HEK293T (cell line): Measurements from ENCODE around the gene IL17REL.

ENCODE experiments used
- FOXA1 ChIP-seq: fragments of 450-650 bp; IDR thresholded peaks from 2 replicates; pipeline ENCODE4 v1.6.1; 2016; ENCODE audit warnings: mild to moderate bottlenecking
- FOXK2 ChIP-seq: fragments of 450-650 bp; IDR thresholded peaks from 2 replicates; pipeline ENCODE4 v1.6.1; 2016; ENCODE audit warnings: mild to moderate bottlenecking
- FOXM1 ChIP-seq: fragments of 450-650 bp; IDR thresholded peaks from 2 replicates; pipeline ENCODE4 v1.6.1; 2017; ENCODE audit warnings: mild to moderate bottlenecking, borderline replicate concordance
- HDGF ChIP-seq: fragments of 450-650 bp; IDR thresholded peaks from 2 replicates; pipeline ENCODE4 v1.6.1; 2017; ENCODE audit warnings: antibody characterized with exemption, borderline replicate concordance
- L3MBTL2 ChIP-seq: fragments of 450-650 bp; conservative IDR thresholded peaks from 2 replicates; pipeline ENCODE4 v1.6.1; 2016; ENCODE audit warnings: mild to moderate bottlenecking
- NFRKB ChIP-seq: fragments of 450-650 bp; IDR thresholded peaks from 2 replicates; pipeline ENCODE4 v1.6.1; 2016; ENCODE audit warnings: mild to moderate bottlenecking, moderate library complexity
- SP1 ChIP-seq: fragments of 450-650 bp; IDR thresholded peaks from 2 replicates; pipeline ENCODE4 v1.6.1; 2017
- TARDBP ChIP-seq: fragments of 450-650 bp; IDR thresholded peaks from 2 replicates; pipeline ENCODE4 v1.6.1; 2016
- ZNF384 ChIP-seq: fragments of 450-650 bp; IDR thresholded peaks from 2 replicates; pipeline ENCODE4 v1.6.1; 2016
- TF ChIP-seq, protein P1 (sequence below): fragments of 450-650 bp; IDR thresholded peaks from 2 replicates; pipeline ENCODE4 v1.6.1; 2016

DNA sequence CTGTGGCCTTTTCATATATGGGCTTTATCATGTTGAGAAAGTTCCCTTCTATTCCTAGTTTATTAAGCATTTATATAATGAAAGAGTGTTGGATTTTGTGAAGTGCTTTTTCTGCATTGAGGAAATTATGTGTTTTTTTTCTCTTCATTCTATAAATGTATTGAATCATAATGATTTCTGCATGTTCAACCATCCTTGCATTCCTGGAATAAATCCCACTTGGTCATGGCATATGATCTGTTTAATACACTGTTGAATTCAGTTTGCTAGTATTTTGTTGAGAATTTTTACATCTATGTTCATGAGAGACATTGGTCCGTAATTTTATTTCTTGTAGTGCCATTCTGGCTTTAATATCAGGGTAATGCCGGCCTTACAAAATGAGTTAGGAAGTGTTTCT is 26.2 kb downstream of the IL17REL start:
- no peak for TF ChIP-seq ZNF384
- TF ChIP-seq SP1 = no peak
- TF ChIP-seq TARDBP = no peak
- TF ChIP-seq FOXK2 = no peak
- TF ChIP-seq, protein P1, sequence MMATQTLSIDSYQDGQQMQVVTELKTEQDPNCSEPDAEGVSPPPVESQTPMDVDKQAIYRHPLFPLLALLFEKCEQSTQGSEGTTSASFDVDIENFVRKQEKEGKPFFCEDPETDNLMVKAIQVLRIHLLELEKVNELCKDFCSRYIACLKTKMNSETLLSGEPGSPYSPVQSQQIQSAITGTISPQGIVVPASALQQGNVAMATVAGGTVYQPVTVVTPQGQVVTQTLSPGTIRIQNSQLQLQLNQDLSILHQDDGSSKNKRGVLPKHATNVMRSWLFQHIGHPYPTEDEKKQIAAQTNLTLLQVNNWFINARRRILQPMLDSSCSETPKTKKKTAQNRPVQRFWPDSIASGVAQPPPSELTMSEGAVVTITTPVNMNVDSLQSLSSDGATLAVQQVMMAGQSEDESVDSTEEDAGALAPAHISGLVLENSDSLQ = no peak
- TF ChIP-seq HDGF = no peak
- no peak for TF ChIP-seq L3MBTL2
- TF ChIP-seq NFRKB = no peak
- TF ChIP-seq FOXA1 = no peak
- TF ChIP-seq FOXM1 = no peak
